GM19395 (cell line): Measurements from ENCODE around the gene ADAM15.

Source experiments
- ATAC-seq: cut with Tn5 transposase; IDR thresholded peaks from one replicate; pipeline ENCODE4 v1.9.1; 2021; ENCODE audit warnings: mild to moderate bottlenecking, moderate library complexity; ENCODE audit not compliant: unreplicated experiment

ADAM15 gene

GRCh38 chr1:155050560-155051341, at the start of gene ADAM15:
Gene ADAM15 (plus strand): TSS chr1:155051316. CDS start chr1:155051387, 71 bp downstream.
- peak; percentile 55 for ATAC-seq

GRCh38 chr1:155001425-155001674, 49.8 kb upstream of the ADAM15 start:
- ATAC-seq = no peak

- peak; percentile 42 for ATAC-seq
Observed at GRCh38 chr1:155001675-155002463, 49.2 kb upstream of the ADAM15 start.

- ATAC-seq = no peak
Observed at GRCh38 chr1:155002464-155003226, 48.5 kb upstream of the ADAM15 start, which contains the start of gene ZBTB7B. Gene ZBTB7B (plus strand): TSS chr1:155002802. CDS start chr1:155014661, 11,859 bp downstream.

GRCh38 chr1:155003227-155003765, 47.8 kb upstream of the ADAM15 start:
- ATAC-seq = no peak

- no peak for ATAC-seq
Observed at GRCh38 chr1:155003766-155004351, 47.3 kb upstream of the ADAM15 start.

GRCh38 chr1:155004352-155005075, 46.6 kb upstream of the ADAM15 start:
- ATAC-seq = no peak

- ATAC-seq = no peak
Observed at GRCh38 chr1:155005076-155006011, 45.8 kb upstream of the ADAM15 start.

- no peak for ATAC-seq
Observed at GRCh38 chr1:155006601-155007101, 44.5 kb upstream of the ADAM15 start.

GRCh38 chr1:155007251-155007828, 43.8 kb upstream of the ADAM15 start:
- ATAC-seq = no peak

GRCh38 chr1:155008015-155008941, 42.8 kb upstream of the ADAM15 start:
- no peak for ATAC-seq

GRCh38 chr1:155009221-155009711, 41.9 kb upstream of the ADAM15 start:
- no peak for ATAC-seq

GRCh38 chr1:155009742-155010141, 41.4 kb upstream of the ADAM15 start:
- no peak for ATAC-seq

GRCh38 chr1:155010211-155010918, 40.8 kb upstream of the ADAM15 start:
- ATAC-seq = no peak

- ATAC-seq = no peak
Observed at GRCh38 chr1:155011004-155011416, 40.1 kb upstream of the ADAM15 start.

- no peak for ATAC-seq
Observed at GRCh38 chr1:155011437-155012025, 39.6 kb upstream of the ADAM15 start.
